HUES48 (cell line): ENCODE data around the gene CISD3.
A peak's percentile ranks its signal among the peaks of the same experiment; 100 is the strongest.

ENCODE experiments used
- H3K27ac ChIP-seq: one replicate; pipeline ENCODE4 v1.7.0; 2013; ENCODE audit warnings: low read depth, low read length, inconsistent platforms
- H3K27me3 ChIP-seq: 2 replicates; pipeline ENCODE4 v1.6.1; 2013; ENCODE audit warnings: mild to moderate bottlenecking, low read length; ENCODE audit not compliant: control insufficient read depth, insufficient read depth
- H3K36me3 ChIP-seq: 2 replicates; pipeline ENCODE4 v1.6.1; 2013; ENCODE audit warnings: low read length; ENCODE audit not compliant: control insufficient read depth, insufficient read depth
- H3K4me1 ChIP-seq: 2 replicates; pipeline ENCODE4 v1.6.1; 2013; ENCODE audit warnings: mild to moderate bottlenecking, low read length; ENCODE audit not compliant: control insufficient read depth, insufficient read depth
- H3K4me3 ChIP-seq: 2 replicates; pipeline ENCODE4 v1.5.1; 2013; ENCODE audit warnings: mild to moderate bottlenecking, low read depth, low read length
- H3K9ac ChIP-seq: 2 replicates; pipeline ENCODE4 v1.6.1; 2013; ENCODE audit warnings: mild to moderate bottlenecking, low read depth, low read length, moderate library complexity
- H3K9me3 ChIP-seq: 2 replicates; pipeline ENCODE4 v1.6.1; 2013; ENCODE audit warnings: low read length; ENCODE audit not compliant: control insufficient read depth, insufficient read depth

CISD3 gene

DNA sequence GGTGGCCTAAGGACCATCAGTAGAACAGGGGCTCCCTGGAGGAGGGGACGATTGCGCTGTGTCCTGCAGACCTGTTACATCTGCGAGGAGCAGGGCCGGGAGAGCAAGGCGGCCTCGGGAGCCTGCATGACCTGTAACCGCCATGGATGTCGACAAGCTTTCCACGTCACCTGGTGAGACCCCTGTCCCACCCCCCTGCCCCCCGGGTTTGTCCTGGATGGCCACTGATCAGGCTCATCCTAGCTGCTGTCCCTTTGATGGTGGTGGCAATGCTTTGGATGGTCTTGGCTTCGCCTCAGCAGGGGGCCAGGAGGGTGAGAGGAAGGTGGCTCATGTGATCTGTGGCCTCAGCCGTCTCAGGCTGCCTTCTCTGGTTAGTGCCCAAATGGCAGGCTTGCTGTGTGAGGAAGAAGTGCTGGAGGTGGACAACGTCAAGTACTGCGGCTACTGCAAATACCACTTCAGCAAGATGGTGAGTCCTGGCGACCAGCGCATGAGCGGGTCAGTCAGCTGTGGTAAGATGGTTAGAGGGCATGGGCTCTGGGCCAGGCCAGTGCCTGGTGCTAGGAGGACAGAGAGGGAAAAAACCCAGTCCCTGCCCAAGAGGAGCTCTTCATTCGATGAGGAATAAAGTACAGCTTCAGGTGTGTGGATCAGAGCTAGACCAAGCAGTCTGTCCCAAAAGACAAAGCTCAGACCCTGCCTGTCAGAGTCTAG is 20.9 kb upstream of the CISD3 start:
- Histone ChIP-seq H3K27ac (no peak overlapping the region), H3K9ac (no peak overlapping the region), H3K27me3 (peaks cover 38% of the 10 kb centered on the region), H3K4me3 (no peak overlapping the region), H3K36me3 (0 out of 2 replicates have a peak, but pooled peaks cover 5% of the 10 kb centered on the region), H3K4me1 (peaks cover 14% of the 10 kb centered on the region), H3K9me3 (no peaks in the 10 kb centered on the region)

GRCh38 chr17:38709864-38710603 is 20.1 kb upstream of the CISD3 start:
- Histone ChIP-seq H3K27me3 (peaks cover 32% of the 10 kb centered on the region), H3K4me1 (peaks cover 10% of the 10 kb centered on the region; the same call in 1 of the 2 replicates), H3K27ac (no peak overlapping the region), H3K9me3 (no peaks in the 10 kb centered on the region), H3K4me3 (no peak overlapping the region), H3K9ac (no peak overlapping the region), H3K36me3 (0 out of 2 replicates have a peak, but pooled peaks cover 5% of the 10 kb centered on the region)

DNA sequence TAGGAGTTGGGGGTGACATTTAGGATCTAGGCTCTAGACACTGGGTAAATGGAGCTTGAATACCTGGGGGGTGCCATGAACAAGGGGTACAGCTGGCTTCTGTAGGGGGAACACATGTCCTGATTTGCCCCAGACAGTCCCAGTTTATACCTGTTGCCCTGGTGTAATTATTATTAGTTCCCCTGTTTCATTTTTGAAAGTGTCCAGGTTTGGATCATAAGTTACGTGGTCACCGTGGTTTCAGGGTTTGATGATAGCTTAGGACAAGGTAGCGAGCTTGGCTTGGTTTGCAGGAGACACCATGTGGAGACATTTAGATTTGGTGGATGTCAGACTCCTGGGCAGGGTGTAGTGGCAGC is 19.6 kb upstream of the CISD3 start:
- Histone ChIP-seq H3K4me3 (no peak overlapping the region), H3K36me3 (0 out of 2 replicates have a peak, but pooled peaks cover 5% of the 10 kb centered on the region), H3K27me3 (peaks cover 32% of the 10 kb centered on the region)

GRCh38 chr17:38710985-38711384 is 19.2 kb upstream of the CISD3 start:
- Histone ChIP-seq H3K9ac (no peak overlapping the region), H3K4me3 (no peak overlapping the region), H3K36me3 (0 out of 2 replicates have a peak, but pooled peaks cover 5% of the 10 kb centered on the region), H3K9me3 (no peaks in the 10 kb centered on the region), H3K27me3 (peaks cover 28% of the 10 kb centered on the region), H3K27ac (no peak overlapping the region), H3K4me1 (peaks cover 19% of the 10 kb centered on the region)

More for the DNA sequence above, 19.6 kb upstream of the CISD3 start:
- Histone ChIP-seq H3K4me1 (peaks cover 15% of the 10 kb centered on the region), H3K9me3 (no peaks in the 10 kb centered on the region), H3K27ac (no peak overlapping the region), H3K9ac (no peak overlapping the region)

- Histone ChIP-seq H3K27me3 (peaks cover 18% of the 10 kb centered on the region), H3K4me1 (peaks cover 15% of the 10 kb centered on the region), H3K36me3 (0 out of 2 replicates have a peak, but pooled peaks cover 5% of the 10 kb centered on the region), H3K4me3 (no peak overlapping the region), H3K27ac (no peak overlapping the region), H3K9me3 (no peaks in the 10 kb centered on the region), H3K9ac (no peak overlapping the region)
Observed at GRCh38 chr17:38711792-38712571, 18.2 kb upstream of the CISD3 start.

GRCh38 chr17:38712593-38712992 is 17.5 kb upstream of the CISD3 start:
- peaks cover 12% of the 10 kb centered on the region for H3K27me3 ChIP-seq
- H3K36me3 ChIP-seq: 0 out of 2 replicates have a peak, but pooled peaks cover 5% of the 10 kb centered on the region
- peaks cover 15% of the 10 kb centered on the region for H3K4me1 ChIP-seq
- H3K4me3 ChIP-seq: no peak overlapping the region
- no peak overlapping the region for H3K9ac ChIP-seq
- no peaks in the 10 kb centered on the region for H3K9me3 ChIP-seq
- no peak overlapping the region for H3K27ac ChIP-seq

- Histone ChIP-seq H3K27ac (no peak overlapping the region), H3K4me3 (no peak overlapping the region), H3K27me3 (peaks cover 3% of the 10 kb centered on the region; the same call in 1 of the 2 replicates), H3K9me3 (no peaks in the 10 kb centered on the region), H3K36me3 (0 out of 2 replicates have a peak, but pooled peaks cover 5% of the 10 kb centered on the region), H3K4me1 (peaks cover 15% of the 10 kb centered on the region), H3K9ac (no peak overlapping the region)
Observed at GRCh38 chr17:38713456-38714075, 16.6 kb upstream of the CISD3 start.

GRCh38 chr17:38715216-38715943 is 14.8 kb upstream of the CISD3 start:
- 0 out of 2 replicates have a peak, but pooled peaks cover 5% of the 10 kb centered on the region for H3K36me3 ChIP-seq
- 0 out of 2 replicates have a peak overlapping the region, but pooled peaks have one; percentile 16 for H3K4me3 ChIP-seq
- peaks cover under 1% of the 10 kb centered on the region; the same call in 1 of the 2 replicates for H3K27me3 ChIP-seq
- H3K9ac ChIP-seq: no peak overlapping the region
- H3K9me3 ChIP-seq: no peaks in the 10 kb centered on the region
- H3K27ac ChIP-seq: no peak overlapping the region
- H3K4me1 ChIP-seq: peaks cover 23% of the 10 kb centered on the region

GRCh38 chr17:38716368-38717005 is 13.7 kb upstream of the CISD3 start:
- Histone ChIP-seq H3K9me3 (no peaks in the 10 kb centered on the region), H3K27me3 (peaks cover 12% of the 10 kb centered on the region), H3K4me1 (peaks cover 23% of the 10 kb centered on the region), H3K27ac (no peak overlapping the region), H3K4me3 (no peak overlapping the region), H3K36me3 (0 out of 2 replicates have a peak, but pooled peaks cover 5% of the 10 kb centered on the region), H3K9ac (no peak overlapping the region)
